K562 (cell line): Measurements from ENCODE around the gene JAK3. TPM values are rescaled to one million over a fixed set of nuclear protein-coding genes. Genes with fewer than 3 reads are reported as not detected.

Source experiments
- NCOR1 ChIP-seq: fragments of 450-650 bp; IDR thresholded peaks from 2 replicates; pipeline ENCODE4 v1.6.1; 2016; ENCODE audit warnings: mild to moderate bottlenecking, moderate library complexity
- NEUROD1 ChIP-seq: fragments of 150-350 bp; IDR thresholded peaks from 2 replicates; pipeline ENCODE4 v1.6.1; 2014; ENCODE audit warnings: borderline replicate concordance, low read length, low read depth; ENCODE audit not compliant: partially characterized antibody
- PRDM10 ChIP-seq: fragments of 450-650 bp; IDR thresholded peaks from 2 replicates; pipeline ENCODE4 v1.6.1; 2018; ENCODE audit not compliant: partially characterized antibody
- REST ChIP-seq, 2 experiments: fragments of 450-650 bp; formaldehyde crosslinking in 1 of 2; IDR thresholded peaks; 2 replicates each; pipeline versions ENCODE4 v1.4.0 to v1.6.1; 2014 to 2020; ENCODE audit warnings: mild to moderate bottlenecking in 2 of 2, borderline replicate concordance in 1 of 2, low read depth in 1 of 2
- TFAP4 ChIP-seq: sonication (generic); formaldehyde crosslinking; IDR thresholded peaks from 2 replicates; pipeline ENCODE4 v1.8.0; 2022; ENCODE audit warnings: missing genetic modification reagents, mild to moderate bottlenecking, moderate library complexity, borderline replicate concordance
- ZNF609 ChIP-seq: sonication (generic); formaldehyde crosslinking; IDR thresholded peaks from 2 replicates; pipeline ENCODE4 v1.8.1; 2023; ENCODE audit warnings: missing genetic modification reagents, mild to moderate bottlenecking, borderline replicate concordance
- ZZZ3 ChIP-seq: fragments of 450-650 bp; IDR thresholded peaks from 2 replicates; pipeline ENCODE4 v1.6.1; 2016; ENCODE audit warnings: antibody characterized with exemption, mild to moderate bottlenecking, moderate library complexity
- polyA plus RNA-seq, 8 experiments: library from polyadenylated mRNA; depleted of rRNA in 4 of 8; stranded (reverse) in 5 of 8; unstranded in 3 of 8; fragments of >200 nt; fragmentation: Nextera tagmentation in 2 of 8; fragmentation: Illumina TruSeq in 1 of 8; extraction: Ambion mirVana in 2 of 8; extraction: Trizol in 1 of 8; gene quantifications; 2 replicates each; pipeline versions ENCODE4 v1.2.1 to v1.2.3, GENCODE V29; 2011 to 2014; ENCODE audit warnings: inconsistent platforms in 1 of 8, missing spikeins in 1 of 8
- total RNA-seq, 7 experiments: library from RNA; depleted of rRNA in 6 of 7; stranded (reverse); fragments of >200 nt in 6 of 7; fragmentation: Illumina TruSeq in 2 of 7; extraction: Trizol in 2 of 7; gene quantifications; 2 replicates each; pipeline versions ENCODE4 v1.2.1 to v1.2.3, GENCODE V29; 2011 to 2021; ENCODE audit warnings: low replicate concordance in 1 of 7

Gene JAK3
- total and polyA plus RNA-seq, 9 of the 15 experiments (the other 6 are each of a cell fraction or from before 2014, with no cell fraction given), result 0.01 to 0.18 (median 0.07) TPM; not detected in 1

GRCh38 chr19:17855280-17856152 lies 7.7 kb upstream of the JAK3 start (continued):
- TF ChIP-seq ZNF609 (CRISPR knock-in tag) (no peak), TFAP4 (peak; percentile 98), ZZZ3 (no peak), NCOR1 (no peak), NEUROD1 (no peak), REST (IDR thresholded peaks at IDR 0.05; ENCODE audit: borderline replicate concordance) (peak; percentile 91), REST (CRISPR knock-in tag; IDR thresholded peaks at IDR 0.05; ENCODE audit: low read depth) (no peak), PRDM10 (no peak)
